Erythroblast (primary cell): ENCODE data around the gene POLR2J3.
"Not testable (repeated sequence)": the region's sequence is repeated elsewhere in the genome, so short reads cannot be mapped to it uniquely, and the experiment has no call there.

Source experiments
- GATA1 ChIP-seq: IDR thresholded peaks from 2 replicates; pipeline ENCODE4 v1.6.1; 2011; ENCODE audit warnings: low read depth, mild to moderate bottlenecking, control low read depth, low read length, moderate library complexity
- POLR2A ChIP-seq: IDR thresholded peaks from 2 replicates; pipeline ENCODE4 v1.6.1; 2011; ENCODE audit warnings: mild to moderate bottlenecking, low read length

DNA sequence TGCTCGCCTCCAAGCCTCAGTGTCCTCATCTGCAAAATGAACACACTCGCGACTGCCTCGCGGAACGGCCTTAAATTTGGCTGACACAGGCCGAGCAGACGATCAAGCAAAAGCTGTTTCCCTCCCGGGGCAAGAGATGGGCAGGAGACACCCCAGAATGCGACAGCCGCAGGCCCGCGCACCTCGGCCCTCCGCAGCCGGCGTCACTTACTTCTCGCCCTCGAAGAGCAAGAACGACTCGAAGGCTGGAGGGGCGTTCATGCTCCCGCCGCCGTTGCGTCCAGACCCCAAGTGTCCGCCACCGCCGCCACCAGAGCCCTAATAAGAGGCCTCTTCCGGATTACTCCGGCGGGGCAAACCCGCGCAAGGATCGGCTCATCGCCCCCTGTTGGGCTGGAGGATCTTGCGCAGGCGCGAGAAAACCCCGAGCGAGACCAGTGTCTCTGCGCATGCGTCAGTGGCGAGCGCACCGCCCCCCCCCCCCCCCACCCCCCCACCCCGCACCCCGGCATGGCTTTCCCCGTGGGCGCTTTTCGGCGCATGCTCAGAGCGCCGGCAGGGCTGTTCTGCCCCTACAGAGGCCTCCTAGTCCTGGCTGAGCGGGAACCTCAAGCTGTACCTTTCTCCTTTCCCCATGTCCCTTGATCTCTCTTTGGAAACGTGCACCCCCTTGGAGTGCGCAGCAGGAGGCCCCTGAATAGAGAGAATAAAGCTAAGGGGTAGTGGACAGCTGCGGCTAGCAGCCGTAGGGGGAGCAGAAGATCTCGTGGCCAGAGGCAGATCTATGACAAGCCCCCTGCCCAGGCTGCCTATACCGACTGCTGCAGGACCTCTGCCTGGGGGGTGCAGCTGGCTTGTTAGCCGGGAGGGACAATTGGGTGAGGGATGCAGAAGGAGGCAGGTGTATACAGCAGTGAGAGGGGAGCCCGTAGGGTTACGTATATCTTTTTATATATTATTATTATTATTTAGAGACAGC, at the start of gene POLR2J3:
- TF ChIP-seq POLR2A = peak; percentile 61
- not testable (repeated sequence) for TF ChIP-seq GATA1
